ENCODE results near the gene CLDN34.

CLDN34 gene

GRCh38 chrX:10016519-10017132 lies 49.5 kb downstream of the CLDN34 start:
- DNase-seq (ENCODE audit: low spot score), result no peak

GRCh38 chrX:10017872-10018271 lies 50.7 kb downstream of the CLDN34 start:
- DNase-seq (ENCODE audit: low spot score), result peak; percentile 52

All from AG08396 (cell line).